NOMO-1 treated with dmso at 0.1 percent for 144 hours (cell line): ENCODE data around the gene MAGEE1.

Experiments
- DNase-seq: peaks from one replicate; lab custom pipeline; 2025; ENCODE audit not compliant: unreplicated experiment; lab: John Stamatoyannopoulos, UW

The MAGEE1 gene

DNA sequence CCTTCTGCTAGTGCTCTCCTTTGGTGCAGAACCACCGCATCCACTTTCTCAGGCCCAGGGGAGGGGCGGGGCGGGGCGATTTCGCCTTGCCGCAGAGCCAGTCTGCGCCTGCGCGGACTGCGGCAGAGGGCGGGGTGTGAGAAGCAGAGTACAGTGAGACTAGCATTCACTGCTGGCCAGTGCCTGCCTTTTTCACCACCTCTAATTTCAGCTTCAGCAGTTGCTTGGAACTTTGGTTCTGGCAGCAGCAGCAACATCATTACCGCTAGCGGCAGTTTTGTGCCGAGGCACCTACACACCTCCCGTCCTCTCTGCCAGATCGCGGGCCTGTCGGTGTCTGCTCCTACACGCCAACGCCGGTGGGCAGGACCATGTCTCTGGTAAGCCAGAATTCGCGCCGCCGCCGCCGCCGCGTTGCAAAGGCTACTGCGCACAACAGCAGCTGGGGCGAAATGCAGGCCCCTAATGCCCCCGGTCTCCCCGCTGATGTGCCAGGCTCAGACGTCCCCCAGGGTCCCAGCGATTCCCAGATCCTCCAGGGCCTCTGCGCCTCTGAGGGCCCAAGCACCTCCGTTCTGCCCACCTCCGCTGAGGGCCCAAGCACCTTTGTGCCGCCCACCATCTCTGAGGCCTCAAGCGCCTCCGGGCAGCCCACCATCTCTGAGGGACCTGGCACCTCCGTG lies at the start of gene MAGEE1:
Gene MAGEE1, plus strand, starts transcription at position 151 of the 683 bp plus-strand sequence. Its CDS starts 221 bp downstream, at position 372.
- DNase-seq, result peak; percentile 13

GRCh38 chrX:76398970-76399369 lies 28.5 kb upstream of the MAGEE1 start:
- no peak for DNase-seq

- DNase-seq, result no peak
Observed at GRCh38 chrX:76407795-76408194, 19.7 kb upstream of the MAGEE1 start.

DNA sequence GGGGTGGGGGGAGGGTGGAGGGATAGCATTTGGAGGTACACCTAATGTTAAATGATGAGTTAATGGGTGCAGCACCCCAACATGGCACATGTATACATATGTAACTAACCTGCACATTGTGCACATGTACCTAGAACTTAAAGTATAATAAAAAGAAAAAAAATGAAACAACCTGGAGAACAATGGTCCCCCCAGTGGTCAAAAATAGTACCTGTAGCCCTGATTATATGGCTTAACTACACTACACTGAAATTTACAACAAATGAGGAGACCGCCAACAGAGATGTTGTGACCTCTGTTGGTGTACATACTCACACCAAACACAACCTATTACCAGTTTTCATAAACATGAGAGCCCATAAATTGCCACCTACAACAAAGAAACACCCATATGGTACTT lies 7.3 kb upstream of the MAGEE1 start:
- no peak for DNase-seq

DNA sequence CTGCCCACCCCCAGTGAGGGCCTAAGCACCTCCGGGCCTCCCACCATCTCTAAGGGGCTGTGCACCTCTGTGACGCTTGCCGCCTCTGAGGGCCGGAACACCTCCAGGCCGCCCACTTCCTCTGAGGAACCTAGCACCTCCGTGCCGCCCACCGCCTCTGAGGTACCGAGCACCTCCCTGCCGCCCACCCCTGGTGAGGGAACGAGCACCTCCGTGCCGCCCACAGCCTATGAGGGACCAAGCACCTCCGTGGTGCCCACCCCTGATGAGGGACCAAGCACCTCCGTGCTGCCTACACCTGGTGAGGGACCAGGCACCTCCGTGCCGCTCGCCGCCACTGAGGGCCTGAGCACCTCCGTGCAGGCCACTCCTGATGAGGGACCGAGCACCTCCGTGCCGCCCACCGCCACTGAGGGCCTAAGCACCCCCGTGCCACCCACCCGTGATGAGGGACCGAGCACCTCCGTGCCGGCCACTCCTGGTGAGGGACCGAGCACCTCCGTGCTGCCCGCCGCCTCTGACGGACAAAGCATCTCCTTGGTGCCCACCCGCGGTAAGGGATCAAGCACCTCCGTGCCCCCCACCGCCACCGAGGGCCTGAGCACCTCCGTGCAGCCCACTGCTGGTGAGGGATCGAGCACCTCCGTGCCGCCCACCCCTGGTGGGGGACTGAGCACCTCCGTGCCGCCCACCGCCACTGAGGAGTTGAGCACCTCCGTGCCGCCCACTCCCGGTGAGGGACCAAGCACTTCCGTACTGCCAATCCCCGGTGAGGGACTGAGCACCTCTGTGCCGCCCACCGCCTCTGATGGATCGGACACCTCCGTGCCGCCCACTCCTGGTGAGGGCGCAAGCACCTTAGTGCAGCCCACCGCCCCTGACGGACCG lies 977 bp downstream of the MAGEE1 start:
- DNase-seq, result no peak

GRCh38 chrX:76433219-76433618 lies 5.7 kb downstream of the MAGEE1 start:
- no peak for DNase-seq

GRCh38 chrX:76434103-76434741 lies 6.7 kb downstream of the MAGEE1 start:
- DNase-seq, result no peak

- DNase-seq, result no peak
Observed at GRCh38 chrX:76439188-76439587, 11.7 kb downstream of the MAGEE1 start.

GRCh38 chrX:76453737-76454406 lies 26.4 kb downstream of the MAGEE1 start:
- no peak for DNase-seq

- DNase-seq, result no peak
Observed at GRCh38 chrX:76454456-76454927, 27.0 kb downstream of the MAGEE1 start.

- DNase-seq, result no peak
Observed at GRCh38 chrX:76477353-76477752, 49.8 kb downstream of the MAGEE1 start.
